ENCODE data around the gene SOWAHB. TPM values are rescaled to one million over a fixed set of nuclear protein-coding genes. Genes with fewer than 3 reads are reported as not detected.

Gene SOWAHB
- polyA plus RNA-seq (ENCODE audit: insufficient read length in 3 of 3): 1 to 10 TPM; 4.6 to 7.5 (median 4.8) TPM
- long read RNA-seq, donor 1, transcript SOWAHB-201 (1 exons, 3,220 nt): major isoform, 8 of 8 reads
- long read RNA-seq, donor 1, partial matches to known transcripts: 0 of 8 reads
- long read RNA-seq, donor 1, other reads (novel, unspliced or antisense): 0 of 8 reads
- long read RNA-seq, donor 2, transcript SOWAHB-201 (1 exons, 3,220 nt): major isoform, 5 of 5 reads
- long read RNA-seq, donor 2, partial matches to known transcripts: 0 of 5 reads
- long read RNA-seq, donor 2, other reads (novel, unspliced or antisense): 0 of 5 reads
- long read RNA-seq, donor 3, transcript SOWAHB-201 (1 exons, 3,220 nt): major isoform, 6 of 6 reads
- long read RNA-seq, donor 3, partial matches to known transcripts: 0 of 6 reads
- long read RNA-seq, donor 3, other reads (novel, unspliced or antisense): 0 of 6 reads
- long read RNA-seq, donor 4, partial matches to known transcripts: 0 of 4 reads
- long read RNA-seq, donor 4, other reads (novel, unspliced or antisense): 0 of 4 reads
- long read RNA-seq, donor 5: 0 reads
- long read RNA-seq, donor 6, transcript SOWAHB-201 (1 exons, 3,220 nt): major isoform, 9 of 9 reads
- long read RNA-seq, donor 6, partial matches to known transcripts: 0 of 9 reads
- long read RNA-seq, donor 6, other reads (novel, unspliced or antisense): 0 of 9 reads
- long read RNA-seq, donor 7, partial matches to known transcripts: 0 of 3 reads
- long read RNA-seq, donor 7, other reads (novel, unspliced or antisense): 0 of 3 reads
- long read RNA-seq, donor 8: 0 reads
- long read RNA-seq, donor 9, partial matches to known transcripts: 0 of 2 reads
- long read RNA-seq, donor 9, other reads (novel, unspliced or antisense): 0 of 2 reads
- long read RNA-seq, donor 10, transcript SOWAHB-201 (1 exons, 3,220 nt): major isoform, 5 of 5 reads
- long read RNA-seq, donor 10, partial matches to known transcripts: 0 of 5 reads
- long read RNA-seq, donor 10, other reads (novel, unspliced or antisense): 0 of 5 reads
- long read RNA-seq, donor 11, partial matches to known transcripts: 0 of 1 reads
- long read RNA-seq, donor 11, other reads (novel, unspliced or antisense): 0 of 1 reads
- long read RNA-seq, donor 12, partial matches to known transcripts: 0 of 2 reads
- long read RNA-seq, donor 12, other reads (novel, unspliced or antisense): 0 of 2 reads
- long read RNA-seq, donor 13: 0 reads
- long read RNA-seq, donor 14, transcript SOWAHB-201 (1 exons, 3,220 nt): major isoform, 6 of 6 reads
- long read RNA-seq, donor 14, partial matches to known transcripts: 0 of 6 reads
- long read RNA-seq, donor 14, other reads (novel, unspliced or antisense): 0 of 6 reads
- long read RNA-seq, donor 15, partial matches to known transcripts: 0 of 1 reads
- long read RNA-seq, donor 15, other reads (novel, unspliced or antisense): 0 of 1 reads
- long read RNA-seq, donor 16, transcript SOWAHB-201 (1 exons, 3,220 nt): major isoform, 5 of 5 reads
- long read RNA-seq, donor 16, partial matches to known transcripts: 0 of 5 reads
- long read RNA-seq, donor 16, other reads (novel, unspliced or antisense): 0 of 5 reads

DNA sequence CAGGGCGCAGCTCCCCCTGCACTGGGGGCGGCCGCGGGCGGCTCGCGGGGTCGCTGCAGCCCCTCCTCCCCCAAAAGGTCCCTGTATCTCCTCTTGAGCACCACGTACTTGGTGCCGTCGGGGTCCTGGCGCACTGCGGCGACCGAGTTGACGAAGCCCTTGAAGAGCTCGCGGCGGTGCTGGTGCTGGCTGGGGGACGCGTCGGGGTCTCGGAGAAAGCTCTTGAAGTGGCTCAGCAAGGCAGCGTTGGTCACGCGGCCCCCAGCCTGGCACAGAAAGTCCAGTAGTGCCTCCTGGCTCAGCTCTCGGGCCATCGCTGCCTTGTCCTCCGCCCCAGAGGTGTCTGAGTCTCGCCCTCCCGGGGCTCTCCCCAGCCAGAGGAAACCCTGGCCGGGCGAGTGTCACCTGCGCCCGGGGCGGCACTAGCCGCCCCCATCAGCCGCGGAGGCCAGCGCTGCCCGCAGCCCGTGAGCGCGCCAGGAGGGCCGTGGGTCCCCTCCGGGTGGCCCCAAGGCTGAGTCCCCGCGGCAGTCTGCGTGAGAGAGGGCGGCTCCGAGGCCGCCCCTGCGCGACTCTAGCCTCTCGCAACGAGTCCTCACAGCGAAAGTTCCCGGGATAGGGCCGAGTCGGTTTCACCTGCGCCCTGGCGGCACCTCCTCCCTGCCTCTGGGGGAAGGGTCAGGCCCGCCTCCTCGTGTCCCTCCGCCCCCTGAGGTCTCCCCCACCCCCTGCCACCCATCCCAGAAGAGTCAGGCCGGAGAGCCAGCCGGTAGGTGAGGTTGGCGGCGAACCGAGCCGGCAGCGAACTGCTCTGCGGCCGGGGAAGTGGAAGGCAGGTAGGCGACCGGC, at the start of gene SOWAHB:
SOWAHB (minus strand) TSS at position 609 of the 849 bp plus-strand sequence; CDS start at position 314, 295 bp downstream.
- peak in 9 of 11 donors; percentile 44 to 73 (median 63) for DNase-seq (ENCODE audit: extremely low read depth in 1 of 11, low read depth in 9 of 11, low spot score in 4 of 11)

DNA sequence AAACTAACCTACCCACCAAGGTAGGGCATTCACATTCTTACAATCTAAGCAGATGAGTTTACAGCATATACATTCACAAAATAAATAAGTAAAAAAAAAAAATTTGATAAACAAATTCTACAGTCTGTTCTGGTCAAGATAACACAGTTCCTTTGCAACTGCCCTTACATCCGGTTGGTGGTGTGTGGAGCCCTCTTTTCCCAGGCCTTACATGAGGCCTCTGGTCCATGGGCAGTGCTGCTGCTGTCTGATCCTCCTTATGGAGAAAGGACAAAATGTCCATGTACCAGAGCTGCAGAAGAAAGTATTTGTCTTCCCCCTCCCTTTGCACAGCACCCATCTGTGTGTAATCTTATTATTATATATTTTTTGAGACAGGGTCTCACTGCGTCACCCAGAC, 49.4 kb upstream of the SOWAHB start:
- no peak for DNase-seq (ENCODE audit: extremely low read depth in 1 of 11, low read depth in 9 of 11, low spot score in 4 of 11)

GRCh38 chr4:76943790-76944189, 45.8 kb upstream of the SOWAHB start:
- no peak for DNase-seq (ENCODE audit: extremely low read depth in 1 of 11, low read depth in 9 of 11, low spot score in 4 of 11)

- DNase-seq (ENCODE audit: extremely low read depth in 1 of 11, low read depth in 9 of 11, low spot score in 4 of 11): no peak
Observed at GRCh38 chr4:76943129-76943620, 45.2 kb upstream of the SOWAHB start.

- DNase-seq (ENCODE audit: extremely low read depth in 1 of 11, low read depth in 9 of 11, low spot score in 4 of 11): no peak
Observed at GRCh38 chr4:76939184-76939583, 41.2 kb upstream of the SOWAHB start.

GRCh38 chr4:76931576-76932276, 33.8 kb upstream of the SOWAHB start:
- DNase-seq (ENCODE audit: extremely low read depth in 1 of 11, low read depth in 9 of 11, low spot score in 4 of 11): no peak

DNA sequence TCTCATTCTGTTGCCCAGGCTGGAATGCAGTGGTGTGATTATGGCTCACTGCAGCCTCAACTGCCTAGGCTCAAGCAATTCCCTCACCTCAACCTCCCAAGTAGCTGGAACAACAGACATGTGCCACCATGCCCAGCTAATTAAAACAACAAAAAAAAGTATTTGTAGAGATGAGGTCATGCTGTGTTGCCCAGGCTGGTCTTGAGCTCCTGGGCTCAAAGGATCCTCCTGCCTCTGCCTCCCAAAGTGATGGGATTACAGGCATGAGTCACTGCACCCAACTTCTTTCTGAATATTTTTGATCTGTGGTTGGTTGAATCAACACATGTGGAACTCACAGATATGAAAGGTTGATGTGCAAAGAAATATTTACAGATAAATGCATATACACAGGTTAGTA, 33.1 kb upstream of the SOWAHB start:
- DNase-seq (ENCODE audit: extremely low read depth in 1 of 11, low read depth in 9 of 11, low spot score in 4 of 11): no peak

DNA sequence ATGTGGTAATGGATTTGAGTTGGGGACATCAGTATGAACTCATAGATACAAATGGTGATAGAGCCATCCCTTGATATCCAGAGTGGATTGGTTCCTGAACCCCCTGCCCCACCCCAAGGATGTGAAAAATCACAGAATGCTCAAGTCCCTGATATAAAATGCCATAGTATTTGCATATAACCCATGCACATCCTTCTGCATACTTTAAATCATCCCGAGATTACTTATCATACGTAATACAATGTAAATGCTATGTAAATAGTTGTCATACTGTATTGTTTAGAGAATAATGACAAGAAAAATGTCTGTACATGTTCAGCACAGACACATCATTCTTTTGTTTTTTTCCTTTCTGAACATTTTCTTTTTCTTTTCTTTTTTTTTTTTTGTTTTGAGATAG, 32.7 kb upstream of the SOWAHB start:
- no peak for DNase-seq (ENCODE audit: extremely low read depth in 1 of 11, low read depth in 9 of 11, low spot score in 4 of 11)

DNA sequence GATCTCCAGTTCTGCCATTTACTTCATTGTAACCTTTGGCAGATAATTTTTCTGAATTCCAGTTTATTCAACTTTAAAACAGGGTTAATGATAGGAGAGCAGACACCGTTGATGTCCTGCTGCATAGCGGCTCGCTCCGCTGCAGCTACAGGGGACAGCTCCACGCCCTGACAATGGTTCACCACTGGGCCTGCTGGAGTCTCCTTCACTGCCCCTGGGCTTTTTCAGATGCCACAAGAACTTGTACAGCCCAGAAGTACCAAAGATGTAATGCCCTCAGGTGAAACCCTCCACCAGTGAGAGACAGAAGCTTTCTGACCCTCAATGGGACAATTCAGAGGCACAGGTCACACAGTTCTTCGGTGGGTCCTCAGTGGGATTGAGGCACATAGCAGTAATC, 28.9 kb upstream of the SOWAHB start:
- DNase-seq (ENCODE audit: extremely low read depth in 1 of 11, low read depth in 9 of 11, low spot score in 4 of 11): no peak

DNA sequence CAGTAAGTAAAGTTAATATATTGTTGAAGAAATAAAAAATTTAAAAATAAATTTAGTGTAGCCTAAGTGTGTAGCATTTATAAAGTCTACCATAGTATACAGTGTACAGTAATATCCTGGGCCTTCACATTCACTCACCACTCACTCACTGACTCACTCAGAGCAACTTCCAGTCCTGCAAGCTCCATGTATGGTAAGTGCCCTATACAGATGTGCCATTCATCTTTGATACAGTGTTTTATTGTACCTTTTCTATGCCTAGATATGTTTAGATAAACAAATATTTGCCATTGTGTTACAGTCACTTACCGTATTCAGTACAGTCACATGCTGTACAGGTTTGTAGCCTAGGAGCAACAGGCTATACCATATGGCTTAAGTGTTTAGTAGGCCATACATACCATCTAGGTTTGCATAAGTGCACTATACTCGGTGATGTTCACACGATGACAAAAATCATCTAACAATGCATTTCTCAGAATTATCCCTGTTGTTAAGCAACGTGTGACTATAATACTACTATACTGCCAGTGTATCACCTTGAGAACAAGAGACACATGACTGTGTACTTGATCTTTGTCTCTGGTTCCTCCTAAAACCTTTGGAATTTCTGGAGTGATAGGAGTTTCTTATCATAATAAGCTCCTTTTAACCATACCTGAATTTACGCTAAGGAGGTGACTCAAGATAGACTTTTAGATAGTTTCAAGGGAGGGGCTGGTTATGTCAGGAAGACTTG, 25.8 kb upstream of the SOWAHB start:
- DNase-seq (ENCODE audit: extremely low read depth in 1 of 11, low read depth in 9 of 11, low spot score in 4 of 11): no peak

- DNase-seq (ENCODE audit: extremely low read depth in 1 of 11, low read depth in 9 of 11, low spot score in 4 of 11): no peak
Observed at GRCh38 chr4:76920715-76921114, 22.8 kb upstream of the SOWAHB start.

DNA sequence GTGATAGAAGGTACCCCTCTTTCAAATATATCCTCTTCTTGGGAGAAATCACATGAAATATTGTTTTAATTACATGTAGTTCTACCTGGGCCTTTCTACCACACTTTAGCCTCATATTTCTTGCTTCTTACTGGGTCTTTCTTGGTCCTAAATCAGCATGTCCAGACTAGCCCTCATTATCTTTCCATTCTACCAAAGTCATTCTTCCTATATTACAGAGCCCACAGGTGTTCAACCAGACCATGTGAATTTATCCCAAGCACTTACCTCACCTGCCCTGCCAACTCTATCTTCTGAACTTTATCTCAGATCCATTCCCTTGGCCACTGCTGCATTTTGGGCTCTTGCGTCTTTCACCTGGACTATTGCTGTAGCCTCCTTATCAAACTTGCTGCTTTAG, 11.8 kb upstream of the SOWAHB start:
- DNase-seq (ENCODE audit: extremely low read depth in 1 of 11, low read depth in 9 of 11, low spot score in 4 of 11): no peak

DNA sequence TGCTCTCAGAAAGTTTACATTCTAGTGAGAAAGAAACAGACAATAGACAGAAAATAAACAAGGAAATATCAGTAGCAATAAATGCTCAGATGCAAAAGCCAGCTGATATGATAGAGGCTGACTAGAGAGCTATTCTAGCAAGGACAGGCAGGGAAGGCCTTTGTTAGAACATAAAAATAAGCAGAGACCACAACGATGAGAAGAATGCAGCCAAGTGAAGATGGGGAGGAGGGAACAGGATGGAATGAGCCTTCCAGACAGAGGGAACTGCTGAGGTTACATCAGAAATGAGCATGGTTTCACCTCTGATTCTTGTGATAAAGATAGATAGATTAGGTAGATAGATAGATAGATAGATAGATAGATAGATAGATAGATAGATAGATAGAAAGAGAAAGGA, 7.6 kb upstream of the SOWAHB start:
- DNase-seq (ENCODE audit: extremely low read depth in 1 of 11, low read depth in 9 of 11, low spot score in 4 of 11): no peak

DNA sequence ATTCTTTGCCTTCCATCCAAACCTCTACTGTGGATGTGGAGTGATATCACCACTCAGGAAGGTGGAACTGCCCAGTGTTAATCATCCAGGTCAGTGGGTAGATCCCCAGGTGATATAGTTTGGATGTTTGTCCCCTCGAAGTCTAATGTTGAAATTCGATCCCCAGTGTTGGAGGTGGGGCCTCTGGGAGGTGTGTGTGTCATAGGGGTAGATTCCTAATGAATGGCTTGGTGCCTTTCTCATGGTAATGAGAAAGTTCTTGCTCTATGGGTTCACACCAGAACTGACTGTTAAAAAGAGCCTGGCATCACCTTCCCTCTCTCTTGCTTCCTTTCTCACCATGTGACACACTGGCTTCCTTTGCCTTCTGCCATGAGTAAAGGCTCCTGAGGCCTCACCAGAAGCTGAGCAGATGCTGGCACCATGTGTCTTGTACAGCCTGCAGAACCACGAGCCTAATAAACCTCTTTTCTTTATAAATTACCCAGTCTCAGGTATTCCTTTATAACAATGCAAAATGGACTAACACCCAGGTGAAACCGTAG, 6.8 kb upstream of the SOWAHB start:
- no peak for DNase-seq (ENCODE audit: extremely low read depth in 1 of 11, low read depth in 9 of 11, low spot score in 4 of 11)

DNA sequence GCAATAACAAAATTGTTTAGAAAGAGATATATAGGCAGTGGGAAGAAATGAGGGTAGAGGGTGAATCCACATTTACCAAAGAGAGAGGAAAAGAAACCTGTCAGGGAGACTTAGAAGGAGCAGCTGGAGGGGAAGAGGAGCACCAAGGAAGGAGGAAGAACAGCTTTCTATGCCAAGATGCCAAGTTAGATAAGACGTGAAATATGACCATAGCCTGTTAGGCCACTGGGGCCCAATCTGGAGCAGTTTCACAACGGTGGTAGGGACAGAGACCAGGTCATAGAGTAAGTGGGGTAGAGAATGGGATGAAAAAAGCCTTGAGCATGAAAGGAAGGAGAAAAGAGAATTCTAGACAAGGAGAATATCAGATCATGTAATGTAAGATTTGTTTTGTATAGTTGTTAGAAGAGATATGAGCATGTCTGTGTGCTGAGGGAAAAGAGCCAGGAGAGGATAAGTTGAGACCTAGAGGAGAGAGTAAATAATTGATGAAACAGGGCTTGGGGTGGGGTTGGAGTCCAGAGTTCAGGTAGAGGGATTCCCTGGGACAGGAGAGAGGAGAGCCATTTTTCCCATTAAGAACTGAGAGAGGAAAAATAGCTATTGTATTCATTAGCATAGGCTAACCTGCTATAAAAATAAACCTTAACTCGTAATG, 4.4 kb upstream of the SOWAHB start:
- DNase-seq (ENCODE audit: extremely low read depth in 1 of 11, low read depth in 9 of 11, low spot score in 4 of 11): no peak
